GM18511 (cell line): ENCODE data around the gene DDX1.

Experiments
- ATAC-seq: cut with Tn5 transposase; IDR thresholded peaks from one replicate; pipeline ENCODE4 v1.9.1; 2021; ENCODE audit warnings: mild to moderate bottlenecking, moderate library complexity; ENCODE audit not compliant: unreplicated experiment

The DDX1 gene

GRCh38 chr2:15561574-15562344 is 29.9 kb upstream of the DDX1 start:
- peak; percentile 10 for ATAC-seq

GRCh38 chr2:15562354-15563031 is 29.2 kb upstream of the DDX1 start:
- no peak for ATAC-seq

- no peak for ATAC-seq
These were observed 28.2 kb upstream of the DDX1 start for GRCh38 chr2:15563227-15564100.

DNA sequence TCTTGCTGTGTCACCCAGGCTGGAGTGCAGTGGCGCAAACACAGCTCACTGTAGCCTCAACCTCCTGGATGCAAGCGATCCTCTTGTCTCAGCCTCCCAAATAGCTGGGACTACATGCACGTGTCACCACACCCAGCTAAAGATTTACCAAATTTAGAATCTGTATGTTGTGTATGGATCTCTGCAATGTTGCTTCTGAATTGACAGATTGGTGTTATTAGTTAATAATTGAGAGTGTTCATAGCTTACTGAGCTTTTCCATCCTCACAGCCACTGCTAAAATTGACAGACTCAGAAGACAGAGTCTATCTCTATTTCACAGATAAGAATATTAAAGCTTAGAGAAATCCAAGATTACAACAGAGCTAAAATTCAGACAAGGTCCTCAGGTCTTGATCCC is 26.3 kb upstream of the DDX1 start:
- ATAC-seq = no peak

- no peak for ATAC-seq
These were observed 25.5 kb upstream of the DDX1 start for GRCh38 chr2:15565994-15566671.

GRCh38 chr2:15566912-15567311 is 24.8 kb upstream of the DDX1 start:
- no peak for ATAC-seq

DNA sequence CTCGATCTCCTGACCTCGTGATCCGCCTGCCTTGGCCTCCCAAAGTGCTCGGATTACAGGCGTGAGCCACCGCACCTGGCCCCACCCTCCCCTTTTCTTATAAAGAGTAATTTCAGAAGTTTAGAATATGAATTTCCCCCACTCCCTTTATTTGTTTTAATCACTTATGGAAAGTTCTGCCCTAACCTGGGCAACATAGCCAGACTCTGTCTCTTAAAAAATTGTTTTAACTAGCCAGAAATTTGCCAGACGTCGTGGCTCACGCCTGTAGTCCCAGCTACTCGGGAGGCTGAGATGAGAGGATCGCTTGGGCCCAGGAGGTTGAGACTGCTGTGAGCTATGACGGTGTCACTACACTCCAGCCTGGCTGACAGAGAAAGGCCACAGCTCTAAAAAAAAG is 22.8 kb upstream of the DDX1 start:
- ATAC-seq = no peak

DNA sequence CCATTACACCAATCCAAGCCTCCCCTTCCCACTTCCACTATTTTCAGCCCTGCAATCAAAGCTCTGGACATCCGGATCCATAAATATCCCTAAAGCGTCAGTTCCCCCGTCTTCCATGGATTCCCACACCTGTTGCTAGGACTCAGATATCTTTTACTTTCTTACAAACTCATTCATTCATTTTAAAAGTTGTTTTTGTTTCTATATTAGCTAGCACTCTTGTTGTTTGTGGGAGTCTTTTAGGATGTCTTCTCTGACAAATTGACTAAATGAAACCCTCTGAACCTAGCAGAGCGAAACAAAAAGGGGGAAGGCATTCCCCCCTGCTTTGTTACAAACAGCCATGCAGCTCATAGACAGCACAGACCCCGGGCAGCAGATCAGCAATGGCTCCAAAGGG is 21.6 kb upstream of the DDX1 start:
- no peak for ATAC-seq

GRCh38 chr2:15571729-15572128 is 19.9 kb upstream of the DDX1 start:
- ATAC-seq = no peak

GRCh38 chr2:15577071-15577735 is 14.5 kb upstream of the DDX1 start:
- peak; percentile 95 for ATAC-seq

GRCh38 chr2:15579641-15580040 is 12.0 kb upstream of the DDX1 start:
- no peak for ATAC-seq

- no peak for ATAC-seq
These were observed 11.2 kb upstream of the DDX1 start for GRCh38 chr2:15580451-15580850.

DNA sequence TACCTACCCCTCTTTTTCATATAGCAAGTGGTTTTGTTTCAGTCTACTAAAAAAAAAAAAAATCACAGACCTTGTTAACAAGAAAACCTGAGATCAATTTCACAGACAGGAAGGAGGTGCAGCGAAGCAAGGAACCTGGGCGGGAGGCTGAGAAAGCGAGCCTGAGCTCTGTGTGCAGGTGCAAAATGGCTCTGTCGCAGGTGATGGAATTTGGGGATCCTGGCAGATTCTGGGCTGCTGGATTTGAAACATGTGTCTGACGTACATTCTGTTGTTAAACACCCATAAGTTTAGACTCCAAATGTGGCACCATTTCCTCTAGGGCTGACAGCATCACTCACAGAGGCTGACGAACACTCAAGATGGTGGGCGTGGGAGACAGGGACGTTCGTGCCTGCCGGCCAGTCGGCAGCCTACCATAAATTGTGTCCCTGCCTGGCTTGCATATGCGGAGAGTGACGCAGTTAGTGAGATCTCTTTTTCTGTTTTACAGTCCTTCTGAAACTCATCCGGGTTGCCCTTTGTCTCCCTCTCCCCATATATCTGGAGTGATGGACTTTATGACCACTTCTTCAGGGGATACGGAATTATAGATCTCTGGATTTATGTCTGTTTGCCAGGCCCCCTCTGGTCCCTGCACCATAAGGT is 8.8 kb upstream of the DDX1 start:
- ATAC-seq = peak; percentile 68

DNA sequence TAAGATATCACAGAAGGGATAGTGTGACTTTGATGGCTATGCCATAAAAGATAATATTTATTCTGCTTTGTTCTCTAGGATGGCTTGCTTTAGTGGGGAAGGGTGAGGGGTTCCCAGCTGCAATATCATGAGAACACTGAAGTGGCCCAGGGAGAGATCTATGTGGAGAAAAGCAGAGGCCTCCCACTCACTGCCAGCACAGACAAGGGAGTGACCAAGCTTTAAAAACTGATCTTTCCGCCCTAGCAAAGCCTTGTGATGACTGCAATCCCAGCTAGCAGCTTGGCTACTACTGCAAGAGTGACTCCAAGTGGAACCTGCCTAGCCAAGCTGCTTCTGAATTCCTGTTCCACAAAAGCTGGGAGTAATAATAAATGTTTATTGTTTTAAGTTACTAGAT is 7.8 kb upstream of the DDX1 start:
- no peak for ATAC-seq

GRCh38 chr2:15584316-15584715 is 7.4 kb upstream of the DDX1 start:
- ATAC-seq = no peak

- no peak for ATAC-seq
These were observed 6.8 kb upstream of the DDX1 start for GRCh38 chr2:15584767-15585469.

DNA sequence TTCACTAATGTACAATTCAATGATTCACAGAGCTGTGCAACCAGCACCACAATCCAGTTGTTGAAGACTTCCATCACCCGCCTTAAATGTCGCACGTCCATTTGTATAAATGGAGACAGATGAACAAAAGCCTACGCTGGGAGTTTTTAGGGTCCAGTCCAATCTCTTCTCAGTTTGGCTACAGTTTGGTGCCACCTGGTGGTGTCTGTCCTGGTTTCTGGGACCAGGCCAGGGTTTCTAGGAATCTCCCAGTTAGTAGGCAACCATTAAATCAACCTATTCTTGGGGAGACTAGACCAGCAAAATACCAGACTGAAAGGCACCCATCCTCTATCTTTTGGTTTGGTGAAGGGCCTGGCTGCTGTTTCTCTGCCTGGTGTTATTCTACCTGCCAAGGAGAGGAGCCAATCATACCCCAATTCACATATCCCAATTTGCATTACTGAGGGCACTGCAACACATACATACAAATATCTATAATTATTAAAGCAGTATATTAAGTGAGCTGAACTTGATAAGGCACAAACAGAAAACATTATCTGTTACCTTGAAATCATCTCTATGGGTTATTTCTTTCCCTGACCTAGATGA is 3.2 kb upstream of the DDX1 start:
- no peak for ATAC-seq

- no peak for ATAC-seq
These were observed 336 bp upstream of the DDX1 start for GRCh38 chr2:15591373-15591691.

GRCh38 chr2:15593327-15593705 is 1.6 kb downstream of the DDX1 start:
- ATAC-seq = no peak
